DMS114 treated with DMSO at 0.1 percent for 48 hours (cell line): Measurements from ENCODE around the gene ITGA11.

Experiments used
- DNase-seq: peaks from one replicate; lab custom pipeline; 2025; ENCODE audit not compliant: unreplicated experiment; lab: John Stamatoyannopoulos, UW

The ITGA11 gene

DNA sequence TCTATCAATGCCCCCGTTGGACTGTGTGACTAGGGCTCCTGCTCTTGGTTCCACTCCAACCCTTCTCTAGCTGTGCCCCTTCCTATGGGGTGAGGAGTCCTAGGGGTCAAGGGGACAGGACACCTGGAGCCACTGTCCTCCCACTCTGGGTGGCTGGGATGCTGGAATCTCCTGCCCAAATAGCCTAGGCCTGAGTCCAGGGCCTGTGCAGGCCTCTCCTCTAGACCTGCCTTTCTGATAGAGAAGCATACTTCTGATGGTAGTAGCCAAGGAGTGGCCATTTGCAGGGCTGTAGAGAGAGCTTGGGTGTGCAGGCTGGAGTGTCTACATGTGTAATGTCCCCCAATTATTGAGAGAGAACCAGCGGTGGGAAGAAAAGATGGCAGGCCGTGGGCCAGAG lies 54.2 kb downstream of the ITGA11 start:
- no peak for DNase-seq

DNA sequence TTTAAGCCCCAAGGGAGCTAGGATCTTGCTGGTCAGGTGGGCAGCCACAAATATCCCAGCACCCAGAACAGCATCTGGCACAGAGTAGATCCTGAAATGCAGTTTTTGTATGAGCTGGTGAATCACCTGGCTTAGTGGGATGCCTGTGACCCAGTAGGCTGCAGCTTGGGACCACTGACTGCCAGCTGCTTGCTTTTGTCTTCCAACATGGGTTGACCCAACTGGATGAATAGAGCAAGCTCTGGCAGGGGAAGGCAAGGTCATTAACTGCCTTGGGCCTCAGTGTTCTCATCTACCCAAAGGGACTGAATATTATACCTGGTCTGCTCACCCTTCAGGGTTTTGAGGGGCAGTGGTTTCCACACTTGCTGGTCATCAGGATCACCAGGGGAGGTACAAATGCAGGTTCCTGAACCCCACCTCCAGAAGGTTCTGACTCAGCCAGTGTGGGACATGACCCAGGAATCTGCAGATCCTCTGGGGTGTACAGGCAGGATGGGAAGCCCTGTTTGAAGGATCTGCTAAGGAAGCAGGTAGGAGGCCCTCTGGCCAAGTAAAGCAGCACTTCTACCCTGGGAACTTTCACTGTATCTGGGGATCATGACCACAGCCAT lies 55.4 kb downstream of the ITGA11 start:
- no peak for DNase-seq

DNA sequence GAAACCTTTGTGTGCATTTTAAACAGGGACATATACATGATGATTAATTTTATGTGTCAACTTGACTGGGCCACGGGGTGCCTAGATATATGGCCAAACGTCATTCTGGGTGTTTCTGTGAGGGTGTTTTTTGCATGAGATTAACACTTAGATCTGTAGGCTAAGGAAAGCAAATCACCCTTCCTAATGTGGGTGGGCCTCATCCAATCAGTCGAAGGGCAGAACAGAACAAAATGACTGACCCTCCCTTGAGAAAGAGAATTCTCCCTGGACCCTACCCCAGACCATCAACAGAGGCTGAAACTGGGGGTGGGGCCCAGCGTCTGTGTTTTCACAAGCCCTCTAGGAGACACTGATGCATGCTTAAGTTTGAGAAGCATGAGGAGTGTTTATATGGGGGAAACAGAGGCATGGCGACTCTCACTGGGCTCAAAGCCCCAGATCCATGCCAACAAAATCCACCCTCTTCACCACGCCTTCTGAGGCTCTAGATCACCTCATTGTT lies 56.2 kb downstream of the ITGA11 start:
- no peak for DNase-seq

DNA sequence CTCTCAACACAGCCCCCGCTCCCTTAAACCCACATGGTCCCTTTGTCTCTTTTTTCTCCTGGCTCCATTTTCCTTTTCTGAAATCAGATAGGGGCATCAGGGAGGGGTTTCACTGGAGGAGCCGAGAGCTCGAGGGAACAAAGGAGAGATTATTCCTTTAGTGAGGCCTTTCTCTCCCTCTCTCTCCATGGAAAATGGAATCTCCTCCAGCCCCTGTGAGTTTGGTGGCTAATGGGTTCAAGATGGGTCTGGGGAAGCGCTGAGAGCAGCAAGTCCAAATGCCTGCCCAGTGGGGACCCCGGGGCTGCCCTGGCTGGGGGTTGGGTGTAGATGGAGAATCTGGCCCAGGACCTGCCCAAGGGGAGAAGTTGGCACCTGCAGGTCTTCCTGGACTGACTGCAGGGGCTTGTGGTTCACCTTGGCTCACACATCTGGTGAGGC lies 56.8 kb downstream of the ITGA11 start:
- DNase-seq: no peak

DNA sequence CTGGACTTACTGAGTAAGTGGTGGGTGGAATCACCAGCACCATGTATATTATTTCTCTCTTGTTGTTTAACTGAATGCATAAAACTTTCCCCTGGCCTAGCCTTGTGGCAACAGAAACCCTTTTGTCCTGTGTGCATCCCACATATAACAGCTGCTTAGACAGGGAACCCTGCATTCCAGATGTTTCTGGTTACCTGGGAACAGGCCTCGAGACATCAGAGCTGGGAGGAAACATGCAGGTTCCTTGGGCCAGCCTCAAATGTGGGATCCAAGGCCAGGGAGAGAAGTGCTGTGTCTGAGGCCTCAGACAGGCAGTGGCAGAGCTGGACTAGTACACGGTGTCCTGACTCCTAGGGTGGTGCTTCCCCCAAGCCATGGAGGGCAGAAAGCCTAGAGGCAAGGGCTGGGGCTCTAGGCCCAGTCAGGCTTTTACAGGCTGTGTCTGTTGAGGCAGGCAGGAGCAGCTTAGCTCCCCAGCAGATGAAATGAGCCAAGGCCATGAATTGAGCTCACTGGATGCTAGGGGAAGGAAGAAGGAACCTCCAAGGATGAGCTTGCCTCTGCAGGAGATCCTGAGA lies 57.7 kb downstream of the ITGA11 start:
- no peak for DNase-seq

DNA sequence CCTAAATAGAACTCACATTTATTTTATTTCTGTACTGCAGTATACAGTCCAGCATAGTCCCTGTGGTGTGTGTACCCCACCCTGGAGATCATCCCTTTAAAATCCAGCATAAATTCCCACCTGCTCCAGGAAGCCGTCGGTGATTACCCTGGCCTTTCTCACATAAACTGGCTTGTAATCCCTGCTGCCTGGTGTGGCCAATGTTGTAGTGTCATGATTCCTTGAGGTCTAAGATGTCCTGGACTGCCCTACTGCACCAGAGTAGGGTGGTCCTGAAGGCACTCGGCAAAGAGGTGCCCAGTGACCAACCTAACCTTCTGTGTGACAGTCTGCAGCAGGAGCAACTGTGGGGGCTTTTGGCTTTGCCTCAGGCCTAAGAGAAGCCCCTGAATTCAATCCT lies 58.9 kb downstream of the ITGA11 start:
- no peak for DNase-seq

DNA sequence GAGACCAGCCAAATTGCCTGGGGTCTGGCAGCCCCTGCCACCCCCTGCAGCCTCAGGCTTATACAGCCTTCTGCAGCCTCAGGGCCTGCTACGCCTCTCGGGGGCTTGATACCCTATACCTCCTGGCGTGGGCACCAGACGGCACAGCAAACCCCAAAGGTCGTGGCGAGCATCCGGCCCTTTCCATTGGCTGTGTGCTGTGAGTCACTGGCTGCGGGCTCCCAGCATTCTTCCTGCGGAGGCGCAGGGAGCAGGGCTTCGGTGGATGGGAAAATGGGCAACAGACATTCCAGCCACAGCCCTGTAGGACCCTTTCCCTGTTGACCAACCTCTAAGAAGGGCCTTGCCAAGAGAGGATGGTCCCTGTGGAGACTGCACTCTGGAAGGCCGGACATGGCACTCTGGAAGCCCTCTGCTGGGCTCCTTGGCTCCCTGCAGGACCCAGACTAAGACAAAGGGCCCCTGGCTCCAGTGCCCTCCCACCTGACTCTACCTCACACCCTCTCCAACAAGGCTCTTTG lies 59.6 kb downstream of the ITGA11 start:
- no peak for DNase-seq

DNA sequence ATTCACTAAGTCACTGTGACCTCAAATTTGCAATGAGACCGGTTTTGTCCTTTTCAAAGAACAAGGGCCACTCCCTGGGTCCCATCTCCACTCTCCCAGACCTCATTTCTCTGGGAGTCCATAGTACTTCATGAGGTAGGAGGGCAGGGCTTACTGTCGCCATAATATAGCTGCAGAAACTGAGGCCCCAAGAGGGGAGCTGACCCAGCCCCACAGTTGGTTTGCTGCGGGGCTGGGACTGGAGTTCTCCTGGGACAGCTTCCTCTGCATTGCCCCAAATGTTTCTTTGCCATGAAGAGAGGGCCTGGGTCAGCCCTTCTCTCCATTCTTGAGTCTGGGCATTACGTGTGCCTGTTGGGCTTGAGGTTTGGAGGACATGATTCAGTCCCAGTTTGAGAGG lies 60.1 kb downstream of the ITGA11 start:
- DNase-seq: no peak

DNA sequence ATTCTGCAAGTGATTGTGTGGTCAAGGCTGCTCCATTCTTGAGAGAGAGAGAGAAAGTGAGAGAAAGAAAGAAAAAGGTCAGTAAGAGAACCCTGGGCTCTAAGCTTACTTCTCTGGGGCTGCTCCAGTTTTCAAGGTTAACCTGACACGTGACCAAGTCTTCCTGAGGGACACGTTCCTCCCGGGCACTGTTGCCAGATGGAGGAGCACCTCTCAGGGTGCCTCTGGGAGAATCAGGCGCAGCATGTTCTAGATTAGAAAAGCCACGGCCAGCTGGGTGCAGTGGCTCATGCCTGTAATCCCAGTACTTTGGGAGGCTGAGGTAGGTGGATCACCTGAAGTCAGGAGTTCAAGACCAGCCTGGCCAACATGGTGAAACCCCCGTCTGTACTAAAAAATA lies 60.8 kb downstream of the ITGA11 start:
- no peak for DNase-seq

DNA sequence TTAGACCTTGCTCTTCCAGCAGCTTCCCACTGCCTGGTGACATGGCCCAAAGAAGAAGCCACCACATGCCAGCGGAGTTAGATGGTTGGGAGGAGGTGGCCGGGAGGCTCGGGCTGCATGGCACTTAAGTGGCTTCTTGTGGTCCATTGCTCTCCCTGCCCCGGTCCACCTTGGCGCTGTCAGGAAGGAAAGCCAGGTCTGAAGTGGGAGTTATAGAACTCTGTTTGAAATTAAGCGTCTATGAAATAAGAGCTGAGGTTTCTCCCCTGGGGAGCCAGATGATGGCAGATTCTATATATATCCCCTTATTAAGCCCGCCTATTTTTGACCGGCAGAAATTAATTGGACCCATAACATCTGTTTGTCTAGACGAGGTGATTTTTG lies 61.2 kb downstream of the ITGA11 start:
- DNase-seq: no peak

DNA sequence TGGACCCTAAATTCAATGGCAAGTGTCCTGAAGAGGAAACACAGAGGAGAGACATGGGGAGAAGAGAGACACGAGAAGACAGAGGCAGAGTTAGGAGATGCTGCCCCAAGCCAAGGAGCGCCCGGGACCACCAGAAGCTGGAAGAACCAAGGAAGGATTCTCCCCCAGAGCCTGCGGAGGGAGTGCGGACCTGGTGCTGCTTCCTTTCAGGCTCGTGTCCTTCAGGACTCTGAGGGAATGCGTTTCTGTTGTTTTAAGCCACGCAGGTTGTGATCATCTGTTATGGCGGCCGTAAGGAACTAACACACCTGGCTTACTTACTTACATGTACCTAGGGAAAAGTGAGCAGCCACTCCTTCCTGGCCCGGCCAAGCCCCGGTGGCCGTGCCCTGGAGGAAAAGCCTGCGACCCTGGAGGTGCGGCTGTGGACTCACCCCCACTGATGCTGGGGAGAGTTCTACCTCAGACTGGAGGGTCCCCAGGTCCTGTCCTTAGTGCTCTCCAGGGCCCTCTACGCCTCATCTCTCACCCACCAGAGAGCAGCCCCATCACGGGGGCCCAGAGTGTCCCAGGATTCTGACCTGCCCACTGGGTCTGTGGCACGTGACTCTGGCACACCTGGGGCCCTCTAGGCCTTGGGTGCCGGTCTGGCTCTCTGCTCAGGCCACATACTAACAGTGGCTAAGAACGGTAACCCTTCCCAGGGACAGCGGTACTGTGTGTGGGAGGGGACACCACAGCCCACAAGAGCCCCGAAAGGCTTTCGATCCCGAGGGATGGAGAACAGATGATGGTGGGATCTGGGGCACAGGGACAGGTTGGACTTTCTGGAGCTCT lies 61.8 kb downstream of the ITGA11 start:
- no peak for DNase-seq

DNA sequence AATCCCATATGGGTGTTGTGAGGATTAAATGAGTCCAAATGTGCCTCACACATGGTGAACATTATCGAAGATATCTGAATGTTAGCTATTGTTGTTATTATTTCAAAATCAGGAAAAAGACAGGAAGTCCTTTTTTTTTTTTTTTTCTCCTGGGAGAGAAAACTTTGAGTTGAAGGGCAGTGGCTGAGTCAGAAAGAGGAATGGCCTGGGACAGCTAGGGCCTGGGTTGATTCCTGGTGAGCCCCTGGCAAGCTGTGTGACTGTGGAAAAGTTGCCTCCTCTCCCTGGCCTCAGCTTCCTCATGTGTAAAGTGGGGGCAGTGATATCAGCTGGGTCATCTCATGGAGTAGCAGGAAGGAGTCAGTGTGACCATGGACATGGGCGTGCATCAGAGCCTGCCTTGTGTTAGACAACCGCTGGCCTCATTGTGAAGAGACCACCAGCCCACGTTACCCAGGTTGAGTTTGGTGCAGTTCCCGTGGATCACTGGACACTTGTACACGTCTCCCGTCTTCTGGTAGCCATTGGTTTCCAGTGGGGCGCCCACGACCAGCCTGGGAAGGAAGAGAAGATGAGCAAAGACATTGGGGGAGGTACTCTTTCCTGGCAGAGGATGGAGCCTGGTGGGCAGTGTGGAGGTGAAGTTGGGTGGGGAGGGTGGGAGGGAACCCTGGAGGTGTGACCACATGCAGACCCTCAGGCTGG lies 63.1 kb downstream of the ITGA11 start:
- no peak for DNase-seq

DNA sequence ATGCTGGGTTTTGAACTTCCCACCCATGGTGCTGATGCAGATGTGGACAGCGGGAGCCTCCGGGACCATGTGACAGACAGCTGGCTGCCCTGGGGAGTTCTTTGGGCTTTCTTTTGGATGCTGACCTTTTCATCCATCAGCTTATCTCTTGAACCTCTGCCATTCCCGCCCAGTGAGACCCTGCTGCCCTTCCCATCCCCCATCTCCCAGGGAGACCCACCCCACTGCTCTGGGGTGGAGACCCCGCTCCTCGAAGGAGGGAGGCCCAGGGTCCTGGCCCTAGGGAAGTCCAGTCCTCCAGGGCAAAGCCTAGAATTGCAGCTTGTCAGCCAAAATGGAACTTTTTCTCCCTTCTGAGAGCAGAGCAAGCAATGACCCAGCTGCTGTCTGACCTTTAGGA lies 64.0 kb downstream of the ITGA11 start:
- no peak for DNase-seq

DNA sequence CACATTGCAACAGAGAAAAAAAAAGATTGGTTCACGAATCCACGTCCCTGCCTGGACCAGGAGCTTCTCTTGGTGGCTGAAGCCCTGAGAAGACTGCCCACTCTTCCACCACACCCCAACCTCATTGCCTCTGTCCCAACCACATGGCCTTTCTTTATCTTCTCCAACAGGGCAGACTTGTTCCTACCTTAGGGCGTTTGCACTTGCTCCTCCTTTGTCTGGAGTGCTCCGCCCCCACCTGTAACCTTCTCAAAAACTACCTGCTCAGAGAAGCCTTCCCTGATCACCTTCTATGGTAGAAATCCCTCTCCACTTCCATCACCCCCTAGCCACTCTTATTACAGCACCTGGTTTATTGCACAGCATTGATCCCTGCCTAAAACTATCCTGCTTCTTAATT lies 64.7 kb downstream of the ITGA11 start:
- no peak for DNase-seq

DNA sequence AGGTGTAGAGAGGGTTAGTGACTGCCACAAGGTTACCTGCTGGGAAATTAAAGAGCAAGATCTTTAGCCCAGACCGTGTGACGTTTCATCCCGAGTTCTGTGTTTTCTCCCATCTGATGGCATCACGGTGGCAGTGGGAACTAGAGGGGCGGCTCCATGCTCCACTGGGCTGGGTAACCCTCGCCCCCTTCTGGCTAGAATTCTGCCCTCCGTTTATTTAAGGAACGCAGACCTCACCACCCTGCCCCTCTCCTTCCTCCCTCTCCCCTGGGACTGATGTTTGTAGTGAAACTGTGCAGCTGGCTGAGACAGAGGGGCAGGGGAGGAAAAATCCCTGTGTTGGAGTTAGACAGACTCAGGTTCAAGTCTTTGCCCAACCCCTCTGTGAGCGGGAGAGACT lies 65.6 kb downstream of the ITGA11 start:
- DNase-seq: no peak

DNA sequence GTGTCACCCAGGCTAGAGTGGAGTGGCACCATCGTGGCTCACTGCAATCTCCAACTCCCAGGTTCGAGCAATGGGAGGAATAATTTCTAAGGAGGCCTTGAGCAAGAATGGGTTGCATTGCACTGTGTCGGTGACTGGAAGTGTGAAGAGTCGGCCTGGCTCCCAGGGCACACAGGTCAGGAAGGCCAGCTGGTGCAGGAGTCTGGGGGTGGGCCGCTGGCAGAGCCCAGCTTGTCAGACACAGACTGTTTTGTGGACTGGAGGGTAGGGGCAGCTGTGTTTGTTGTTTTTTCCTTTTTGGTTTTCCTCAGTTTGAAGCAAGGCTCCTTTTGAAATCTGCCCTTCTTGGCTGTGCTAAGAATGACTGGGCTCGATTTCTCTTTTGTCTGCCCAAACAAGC lies 66.2 kb downstream of the ITGA11 start:
- DNase-seq: no peak

DNA sequence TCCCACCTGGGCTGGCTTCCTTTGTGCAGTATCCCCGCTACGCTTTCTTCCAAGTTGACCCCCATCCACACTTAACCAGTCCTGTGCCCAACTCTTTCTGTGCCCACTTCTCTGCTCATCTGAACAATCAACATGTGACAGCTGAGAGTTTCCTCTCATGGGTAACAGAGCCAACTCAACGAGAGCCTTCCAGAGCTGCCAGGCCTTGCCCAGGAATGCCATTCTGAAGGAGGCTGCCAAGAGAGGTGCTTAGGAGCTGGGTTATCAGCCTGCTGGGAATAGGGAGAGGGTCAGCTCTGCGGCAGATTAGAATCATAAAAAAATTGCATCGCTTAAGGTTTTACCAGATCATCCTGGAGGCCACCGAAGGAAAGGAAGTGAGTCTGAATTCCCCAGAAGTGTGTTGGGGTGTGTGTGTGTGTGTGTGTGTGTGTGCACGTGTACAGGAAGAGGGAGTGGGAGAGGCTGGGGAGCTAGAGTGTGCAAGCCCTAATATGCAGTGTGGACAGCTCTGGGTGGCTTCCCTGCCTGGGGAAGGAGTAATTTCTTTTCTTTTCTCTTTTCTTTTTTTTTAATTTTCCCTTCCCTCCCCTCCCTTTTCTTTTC lies 66.7 kb downstream of the ITGA11 start:
- no peak for DNase-seq

DNA sequence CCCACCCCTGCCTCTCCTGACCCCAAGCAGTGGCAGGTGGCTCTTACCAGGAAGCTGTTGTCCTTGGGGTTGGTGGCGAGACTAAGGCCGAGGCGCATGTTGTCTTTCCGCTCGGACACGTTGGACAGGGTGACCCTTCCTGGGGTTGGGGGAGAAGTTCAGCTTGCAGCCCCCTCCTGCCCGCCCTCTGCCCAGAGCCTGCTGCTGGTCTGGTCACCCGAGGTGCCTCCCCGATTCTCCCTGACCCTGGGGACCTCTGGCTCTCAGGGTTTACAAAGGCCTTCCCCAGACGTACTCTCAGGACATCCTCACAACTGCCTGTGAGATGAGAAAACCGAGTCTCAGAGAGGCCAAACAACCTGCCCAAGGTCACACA lies 67.3 kb downstream of the ITGA11 start:
- no peak for DNase-seq

DNA sequence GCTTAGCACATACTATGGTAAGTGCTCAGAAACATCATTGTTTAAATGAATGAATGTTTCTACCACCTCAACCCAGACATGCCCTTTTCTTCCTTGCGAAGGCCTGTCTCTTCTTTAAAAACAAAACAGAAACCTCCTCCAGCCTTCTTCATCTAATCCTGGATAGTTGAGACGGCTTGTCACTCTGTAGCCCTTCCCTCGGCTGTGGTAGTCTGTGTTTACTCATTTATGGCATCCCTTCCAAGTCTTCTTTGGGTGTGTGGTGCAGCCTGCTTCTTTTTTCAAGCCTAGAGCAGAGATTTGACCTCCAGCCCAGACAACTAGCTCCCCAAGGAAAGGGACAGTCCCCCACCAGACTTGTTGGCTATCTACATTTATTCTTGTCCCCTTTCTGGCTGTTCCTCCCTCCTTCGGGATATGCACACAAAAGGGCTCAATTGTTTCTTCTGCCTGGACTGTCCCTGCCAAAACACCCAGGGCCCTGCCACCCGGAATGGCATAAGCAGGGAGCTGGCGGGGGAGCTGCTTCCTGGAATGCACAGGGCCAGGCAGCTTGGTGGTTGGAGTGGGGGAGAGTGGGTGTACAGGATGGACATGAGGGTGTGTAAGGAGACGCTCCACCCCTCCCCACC lies 67.8 kb downstream of the ITGA11 start:
- DNase-seq: no peak

DNA sequence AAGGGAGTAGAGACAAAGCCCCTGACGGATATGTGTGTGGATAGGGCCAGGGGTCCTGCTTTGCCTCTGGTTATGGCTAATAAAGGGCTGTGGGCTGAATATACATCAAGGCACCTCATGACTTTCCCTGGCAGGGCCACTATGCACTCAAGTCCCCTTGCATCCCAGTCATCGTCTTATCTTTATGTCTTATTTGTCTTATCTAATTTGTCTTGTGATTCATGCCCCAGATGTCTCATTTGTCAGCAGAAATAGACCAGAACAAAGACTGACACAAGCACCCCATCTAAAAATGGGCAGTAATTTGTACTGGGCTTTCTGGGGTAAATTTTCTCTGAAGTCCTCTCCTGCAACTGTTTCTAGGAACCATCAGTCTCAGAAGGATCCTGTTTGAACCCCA lies 68.6 kb downstream of the ITGA11 start:
- DNase-seq: no peak
